H1 (cell line): Measurements from ENCODE around the gene RFX2. TPM values are rescaled to one million over a fixed set of nuclear protein-coding genes. Genes with fewer than 3 reads are reported as not detected.

Source experiments
- CTCF ChIA-PET: fragments of 300-600 bp; sonication (Branson Sonifier 250); formaldehyde crosslinking; loops from one replicate; lab custom pipeline; 2021; ENCODE audit not compliant: partially characterized antibody; lab: Charles Lee
- POLR2A ChIA-PET: fragments of 300-600 bp; sonication (Branson Sonifier 250); formaldehyde crosslinking; loops from one replicate; lab custom pipeline; 2021; ENCODE audit warnings: inconsistent platforms; ENCODE audit not compliant: partially characterized antibody; lab: Charles Lee
- DNase-seq, 2 experiments: peaks; one replicate each; pipeline versions ENCODE4 v3.0.0 to v3.0.0-alpha.2; 2010 to 2022; ENCODE audit warnings: low spot score in 2 of 2, low read depth in 1 of 2, mixed read lengths in 1 of 2
- FAIRE-seq: peaks from 2 replicates; lab custom pipeline; 2011; peaks lifted over from hg19 to GRCh38; lab: Jason Lieb, UNC
- H2AFZ ChIP-seq: 2 replicates; pipeline ENCODE4 v1.8.1; 2012; ENCODE audit warnings: low read length, inconsistent platforms
- H2AK5ac ChIP-seq: 2 replicates; pipeline ENCODE4 v1.6.1; 2013; ENCODE audit warnings: low read depth, low read length
- H2BK120ac ChIP-seq: replicated peaks from 2 replicates; pipeline ENCODE3; 2013; ENCODE audit warnings: low read depth, low read length, inconsistent platforms
- H2BK12ac ChIP-seq: 2 replicates; pipeline ENCODE4 v1.6.1; 2013; ENCODE audit warnings: low read depth, low read length
- H2BK15ac ChIP-seq: 2 replicates; pipeline ENCODE4 v1.6.1; 2013; ENCODE audit warnings: low read length
- H2BK20ac ChIP-seq: 2 replicates; pipeline ENCODE4 v1.6.1; 2013; ENCODE audit warnings: low read length
- H2BK5ac ChIP-seq: 2 replicates; pipeline ENCODE4 v1.6.1; 2013; ENCODE audit warnings: low read depth, low read length
- H3K14ac ChIP-seq: 2 replicates; pipeline ENCODE4 v1.6.1; 2013; ENCODE audit warnings: inconsistent platforms; ENCODE audit not compliant: insufficient read length
- H3K18ac ChIP-seq: 2 replicates; pipeline ENCODE4 v1.6.1; 2013; ENCODE audit warnings: low read length; ENCODE audit errors: extremely low read depth
- H3K23ac ChIP-seq: 2 replicates; pipeline ENCODE4 v1.6.1; 2013; ENCODE audit warnings: inconsistent platforms; ENCODE audit not compliant: insufficient read length
- H3K23me2 ChIP-seq: 2 replicates; pipeline ENCODE4 v1.6.1; 2013; ENCODE audit warnings: low read depth, low read length
- H3K27ac ChIP-seq: 2 replicates; pipeline ENCODE4 v1.6.1; 2011; ENCODE audit warnings: low read depth, low read length, inconsistent platforms
- H3K27me3 ChIP-seq, 4 experiments: replicated peaks in 1 of 4; 1 replicate in 1 of 4; 2 replicates in 3 of 4; pipeline versions ENCODE4 v1.6.1 to v1.8.1; 2011 to 2013; ENCODE audit warnings: low read length in 3 of 4, mild to moderate bottlenecking in 3 of 4, inconsistent platforms in 2 of 4, mixed read lengths in 2 of 4, moderate library complexity in 1 of 4; ENCODE audit not compliant: control insufficient read depth in 3 of 4, insufficient read depth in 3 of 4; ENCODE audit errors: extremely low read depth in 1 of 4
- H3K36me3 ChIP-seq, 4 experiments: 2 replicates each; pipeline versions ENCODE4 v1.6.1 to v1.8.1; 2011 to 2013; ENCODE audit warnings: mild to moderate bottlenecking in 4 of 4, low read length in 3 of 4, moderate library complexity in 2 of 4, control low read depth in 1 of 4, inconsistent platforms in 1 of 4; ENCODE audit not compliant: insufficient read depth in 4 of 4, control insufficient read depth in 2 of 4
- H3K4ac ChIP-seq: replicated peaks from 2 replicates; pipeline ENCODE3; 2013; ENCODE audit warnings: low read length, low read depth, mixed read lengths, inconsistent platforms; ENCODE audit not compliant: insufficient read length
- H3K4me1 ChIP-seq, 4 experiments: replicated peaks in 1 of 4; 1 replicate in 1 of 4; 2 replicates in 3 of 4; pipeline versions ENCODE4 v1.6.1 to v1.8.1; 2011 to 2013; ENCODE audit warnings: low read length in 3 of 4, inconsistent platforms in 2 of 4, mixed read lengths in 1 of 4; ENCODE audit not compliant: insufficient read depth in 4 of 4, control insufficient read depth in 3 of 4
- H3K4me2 ChIP-seq, 2 experiments: 2 replicates each; pipeline versions ENCODE4 v1.6.1 to v1.8.1; 2011 to 2013; ENCODE audit warnings: low read depth in 2 of 2, low read length in 2 of 2, control low read depth in 1 of 2, inconsistent platforms in 1 of 2, mild to moderate bottlenecking in 1 of 2; ENCODE audit not compliant: insufficient read depth in 1 of 2
- H3K4me3 ChIP-seq, 4 experiments: fragments of 200-600, 300-600 bp in 1 of 4; sonication (generic), shearing (Covaris generic), sonication (Bioruptor Twin) in 1 of 4; 2 replicates each; pipeline versions ENCODE4 v1.5.1 to v1.8.1; 2011 to 2016; ENCODE audit warnings: low read length in 4 of 4, low read depth in 3 of 4, control low read depth in 2 of 4, inconsistent platforms in 2 of 4, mild to moderate bottlenecking in 2 of 4, mixed read lengths in 1 of 4, moderate library complexity in 1 of 4; ENCODE audit not compliant: insufficient read depth in 2 of 4; ENCODE audit errors: extremely low read depth in 1 of 4
- H3K56ac ChIP-seq: replicated peaks from 2 replicates; pipeline ENCODE3; 2013; ENCODE audit warnings: low read depth, mild to moderate bottlenecking, mixed read lengths, low read length, inconsistent platforms; ENCODE audit not compliant: insufficient read length
- H3K79me1 ChIP-seq: 2 replicates; pipeline ENCODE4 v1.6.1; 2013; ENCODE audit warnings: low read depth, low read length, control low read depth
- H3K79me2 ChIP-seq, 2 experiments: 2 replicates each; pipeline versions ENCODE4 v1.6.1 to v1.8.1; 2012 to 2013; ENCODE audit warnings: low read length in 2 of 2, mild to moderate bottlenecking in 2 of 2, inconsistent platforms in 1 of 2; ENCODE audit not compliant: insufficient read depth in 2 of 2, control insufficient read depth in 1 of 2
- H3K9ac ChIP-seq, 4 experiments: replicated peaks in 1 of 4; 1 replicate in 1 of 4; 2 replicates in 3 of 4; pipeline versions ENCODE4 v1.6.1 to v1.8.1; 2011 to 2013; ENCODE audit warnings: low read depth in 3 of 4, low read length in 3 of 4, control low read depth in 2 of 4, mild to moderate bottlenecking in 2 of 4, moderate library complexity in 2 of 4, inconsistent platforms in 1 of 4; ENCODE audit errors: extremely low read depth in 1 of 4
- H3K9me3 ChIP-seq, 2 experiments: 2 replicates each; pipeline versions ENCODE4 v1.6.1 to v1.8.1; 2012 to 2013; ENCODE audit warnings: mild to moderate bottlenecking in 2 of 2, moderate library complexity in 2 of 2, control low read depth in 1 of 2, inconsistent platforms in 1 of 2, low read depth in 1 of 2, low read length in 1 of 2, mixed read lengths in 1 of 2; ENCODE audit not compliant: insufficient read depth in 2 of 2
- H4K20me1 ChIP-seq, 2 experiments: replicated peaks in 1 of 2; 2 replicates each; pipeline versions ENCODE3 to v1.8.1; 2011 to 2013; ENCODE audit warnings: inconsistent platforms in 2 of 2, low read length in 2 of 2, mild to moderate bottlenecking in 1 of 2; ENCODE audit not compliant: insufficient read depth in 2 of 2, control insufficient read depth in 1 of 2
- H4K5ac ChIP-seq: 2 replicates; pipeline ENCODE4 v1.6.1; 2013; ENCODE audit warnings: low read length, low read depth, mixed read lengths, inconsistent platforms; ENCODE audit not compliant: insufficient read length
- H4K8ac ChIP-seq: 2 replicates; pipeline ENCODE4 v1.8.0; 2013; ENCODE audit warnings: mild to moderate bottlenecking, moderate library complexity, low read length, inconsistent platforms; ENCODE audit not compliant: insufficient read depth; ENCODE audit errors: extremely low read depth
- H4K91ac ChIP-seq: replicated peaks from 2 replicates; pipeline ENCODE3; 2013; ENCODE audit warnings: low read length, mixed read lengths, inconsistent platforms; ENCODE audit not compliant: insufficient read length
- CTBP2 ChIP-seq: IDR thresholded peaks from 2 replicates; pipeline ENCODE4 v1.7.0; 2011; ENCODE audit warnings: borderline replicate concordance, mild to moderate bottlenecking, moderate library complexity, mixed read lengths, low read length; ENCODE audit not compliant: insufficient read depth, insufficient read length
- E2F6 ChIP-seq: IDR thresholded peaks from 2 replicates; pipeline ENCODE4 v1.6.1; 2012; ENCODE audit warnings: inconsistent platforms
- MAX ChIP-seq: IDR thresholded peaks from 2 replicates; pipeline ENCODE4 v1.6.1; 2012; ENCODE audit warnings: inconsistent platforms
- ZNF274 ChIP-seq: IDR thresholded peaks from 2 replicates; pipeline ENCODE4 v1.7.0; 2012; ENCODE audit warnings: low read length, borderline replicate concordance; ENCODE audit errors: extremely low read depth
- WGBS, 2 experiments: shearing (Covaris generic) in 1 of 2; methylation state at CpG; one replicate each; pipeline versions ENCODE4 v1.1.6 to v1.1.7; 2013 to 2015; ENCODE audit warnings: low lambda C conversion rate in 2 of 2, mixed read lengths in 2 of 2, inconsistent platforms in 1 of 2, low coverage in 1 of 2, missing lambda C conversion rate in 1 of 2; ENCODE audit not compliant: insufficient replicate concordance in 2 of 2, insufficient coverage in 1 of 2, insufficient read length in 1 of 2; ENCODE audit errors: extremely low coverage in 1 of 2, missing lambda C conversion rate in 1 of 2; 5-methylcytosine and 5-hydroxymethylcytosine counted together
- polyA plus RNA-seq, 7 experiments: library from polyadenylated mRNA; depleted of rRNA in 3 of 7; stranded (reverse) in 5 of 7; unstranded in 2 of 7; fragments of >200 nt in 5 of 7; fragments of 200-250 nt in 2 of 7; gene quantifications; 1 replicate in 5 of 7; 2 replicates in 1 of 7; 4 replicates in 1 of 7; pipeline versions ENCODE4 v1.2.1 to v1.2.3, GENCODE V29; 2011 to 2013; ENCODE audit warnings: missing spikeins in 2 of 7, mixed read lengths in 2 of 7
- total RNA-seq: library from RNA; stranded (reverse); fragmentation: NEBNext Ultra II Directional; extraction: Animal tissue kit (Norgen Biotek cat#: 25700); gene quantifications from 2 replicates; pipeline ENCODE4 v1.2.1, GENCODE V29; 2021

The RFX2 gene
- total and polyA plus RNA-seq, 2 of the 8 experiments (the other 6 are each of a cell fraction or from before 2014, with no cell fraction given): 4.8 to 5.3 TPM

- Histone ChIP-seq H3K79me1 (peaks cover 32% of the 10 kb centered on the region), H4K8ac (no peak overlapping the region), H2BK15ac (0 out of 2 replicates have a peak overlapping the region, but pooled peaks have one; percentile 40), H3K23ac (no peak overlapping the region), H2BK20ac (peak overlapping the region; percentile 56; the same call in 1 of the 2 replicates), H3K27me3 (no peaks in the 10 kb centered on the region; a peak in 1 of 7 replicates), H3K27ac (no peak overlapping the region), H2BK120ac (no peak overlapping the region), H3K4me2 (peak overlapping the region; percentile 43 to 65; a peak in 2 of 4 replicates), H2BK5ac (peak overlapping the region; percentile 77; the same call in 1 of the 2 replicates), H4K20me1 (peaks cover 33 to 45% of the 10 kb centered on the region in 2 experiments), H3K36me3 (peaks cover 0 to 3% (median 0%) of the 10 kb centered on the region in 4 experiments; a peak in 1 of 8 replicates), H2AK5ac (peak overlapping the region; percentile 84; the same call in 1 of the 2 replicates), H3K4me3 (peak overlapping the region in 1 of 4 experiments; percentile 15; a peak in 1 of 8 replicates), H3K9ac (no peak overlapping the region), H3K4ac (no peak overlapping the region), H3K4me1 (peaks cover 33 to 58% (median 46%) of the 10 kb centered on the region in 4 experiments), H2BK12ac (peak overlapping the region; percentile 87), H3K14ac (no peak overlapping the region), H3K23me2 (no peaks in the 10 kb centered on the region), H3K18ac (peak overlapping the region; percentile 73; the same call in 1 of the 2 replicates), H3K56ac (no peak overlapping the region), H4K5ac (no peak overlapping the region), H2AFZ (no peak overlapping the region), H3K79me2 (peaks cover 9 to 92% of the 10 kb centered on the region in 2 experiments), H3K9me3 (no peaks in the 10 kb centered on the region), H4K91ac (no peak overlapping the region)
- no peak for FAIRE-seq
- TF ChIP-seq ZNF274 (no peak), E2F6 (peak; percentile 41; the same call in 1 of the 2 replicates), MAX (peak; percentile 51), CTBP2 (no peak)
- DNase-seq: no peak
- 61% methylated on average over 5 of the region's 5 CpGs; no CpG with 5 or more reads in 1 of the 2 experiments for WGBS, 2 experiments
- POLR2A ChIA-PET: interaction anchor here (1.0 to 4.0 kb wide), 2 partner anchors 10 to 19 kb away, joined by 4 to 13 read pairs; no protein-coding TSS in a partner anchor
- CTCF ChIA-PET: interaction anchor here (0.6 to 6.0 kb wide), 6 partner anchors 8 to 213 kb away, joined by 3 to 48 read pairs (median 4); no protein-coding TSS in a partner anchor
Measured at GRCh38 chr19:5953030-5953589, 157.2 kb downstream of the RFX2 start.
